GM23338 (cell line): ENCODE results near the gene CTDP1. TPM values are rescaled to one million over a fixed set of nuclear protein-coding genes. Genes with fewer than 3 reads are reported as not detected.
A peak's percentile ranks its signal among the peaks of the same experiment; 100 is the strongest.

Experiments
- ATAC-seq: fragments of 200-7000 bp; cut with Tn5 transposase; 3 replicates; pipeline ENCODE4 v1.9.1; 2020
- DNase-seq: peaks from one replicate; pipeline ENCODE4 v3.0.0-alpha.2; 2015; ENCODE audit warnings: low spot score
- H2AFZ ChIP-seq: fragments of 200-600 bp; sonication (generic); 2 replicates; pipeline ENCODE4 v1.8.0; 2016; ENCODE audit warnings: antibody characterized with exemption, mild to moderate bottlenecking, moderate library complexity
- H3F3A ChIP-seq: fragments of 200-600 bp; sonication (generic); replicated peaks from 2 replicates; pipeline ENCODE4 v1.8.0; 2017; ENCODE audit warnings: antibody characterized with exemption, mixed run types, low read depth
- H3K27ac ChIP-seq: fragments of 200-600 bp; sonication (generic); 2 replicates; pipeline ENCODE4 v1.6.1; 2016; ENCODE audit warnings: low read depth
- H3K27me3 ChIP-seq: fragments of 200-600 bp; sonication (generic); 2 replicates; pipeline ENCODE4 v1.8.0; 2016; ENCODE audit warnings: mild to moderate bottlenecking, mixed run types, moderate library complexity; ENCODE audit not compliant: insufficient read depth
- H3K36me3 ChIP-seq: fragments of 200-600 bp; sonication (generic); 2 replicates; pipeline ENCODE4 v1.8.0; 2016; ENCODE audit warnings: mild to moderate bottlenecking; ENCODE audit not compliant: insufficient read depth
- H3K4me1 ChIP-seq: fragments of 200-600 bp; sonication (generic); 2 replicates; pipeline ENCODE4 v1.8.0; 2016; ENCODE audit warnings: mild to moderate bottlenecking, moderate library complexity; ENCODE audit not compliant: insufficient read depth
- H3K4me2 ChIP-seq: fragments of 200-600 bp; sonication (generic); 2 replicates; pipeline ENCODE4 v1.7.1; 2017; ENCODE audit warnings: mixed run types
- H3K4me3 ChIP-seq: fragments of 200-600 bp; sonication (generic); 2 replicates; pipeline ENCODE4 v1.6.1; 2016; ENCODE audit warnings: mixed run types
- H3K79me2 ChIP-seq: fragments of 200-600 bp; sonication (generic); replicated peaks from 2 replicates; pipeline ENCODE4 v1.8.0; 2017; ENCODE audit warnings: mild to moderate bottlenecking; ENCODE audit not compliant: insufficient read depth
- H3K9me2 ChIP-seq: fragments of 200-600 bp; sonication (generic); 2 replicates; pipeline ENCODE4 v1.8.0; 2017; ENCODE audit not compliant: insufficient read depth
- H4K20me1 ChIP-seq: fragments of 200-600 bp; sonication (generic); replicated peaks from 2 replicates; pipeline ENCODE4 v1.8.0; 2017; ENCODE audit warnings: mild to moderate bottlenecking; ENCODE audit not compliant: insufficient read depth
- H3K27ac Mint-ChIP-seq: 2 replicates; pipeline ENCODE4 v1.8.0; 2020; ENCODE audit warnings: inconsistent platforms, mild to moderate bottlenecking, moderate library complexity, mixed read lengths
- H3K27me3 Mint-ChIP-seq: 3 replicates; pipeline ENCODE4 v1.8.0; 2022; ENCODE audit warnings: low read depth, mild to moderate bottlenecking, moderate library complexity, mixed read lengths, inconsistent platforms; ENCODE audit not compliant: insufficient read depth, poor library complexity
- H3K36me3 Mint-ChIP-seq: 3 replicates; pipeline ENCODE4 v1.8.0; 2021; ENCODE audit warnings: low read depth, mild to moderate bottlenecking, inconsistent platforms, moderate library complexity, mixed read lengths
- H3K4me1 Mint-ChIP-seq: 3 replicates; pipeline ENCODE4 v1.8.0; 2020; ENCODE audit warnings: mild to moderate bottlenecking, inconsistent platforms, mixed read lengths
- H3K4me3 Mint-ChIP-seq: 3 replicates; pipeline ENCODE4 v1.8.0; 2021; ENCODE audit warnings: moderate library complexity, mild to moderate bottlenecking, inconsistent platforms, mixed read lengths
- H3K9me3 Mint-ChIP-seq: 3 replicates; pipeline ENCODE4 v1.8.0; 2020; ENCODE audit warnings: moderate library complexity, mild to moderate bottlenecking, inconsistent platforms, mixed read lengths
- CREB1 ChIP-seq: fragments of 250-450 bp; sonication (Bioruptor Pico); IDR thresholded peaks from 2 replicates; pipeline ENCODE4 v1.5.0; 2020; ENCODE audit warnings: low read depth, mild to moderate bottlenecking, moderate library complexity
- CTCF ChIP-seq, 2 experiments: fragments of 200-600 bp in 1 of 2; sonication (generic) in 1 of 2; conservative IDR thresholded peaks; 2 replicates each; pipeline versions ENCODE4 v1.5.1 to v1.6.1; 2016 to 2017; ENCODE audit warnings: antibody characterized with exemption in 2 of 2, low read depth in 2 of 2, mild to moderate bottlenecking in 2 of 2, moderate library complexity in 1 of 2
- EZH2 ChIP-seq: fragments of 200-600 bp; sonication (generic); IDR thresholded peaks from one replicate; pipeline ENCODE4 v1.8.0; 2017; ENCODE audit warnings: antibody characterized with exemption, mild to moderate bottlenecking, low read depth; ENCODE audit not compliant: unreplicated experiment
- EZH2phosphoT487 ChIP-seq: fragments of 200-600 bp; sonication (generic); IDR thresholded peaks from one replicate; pipeline ENCODE4 v1.8.1; 2018; ENCODE audit warnings: antibody characterized with exemption; ENCODE audit not compliant: unreplicated experiment
- NANOG ChIP-seq: IDR thresholded peaks from 2 replicates; pipeline ENCODE4 v1.6.1; 2016; ENCODE audit warnings: antibody characterized with exemption, borderline replicate concordance
- POLR2AphosphoS5 ChIP-seq: IDR thresholded peaks from 2 replicates; pipeline ENCODE4 v1.6.1; 2016; ENCODE audit warnings: antibody characterized with exemption, low read depth
- ZNF114 ChIP-seq: fragments of 250-450 bp; sonication (Bioruptor Pico); IDR thresholded peaks from 2 replicates; pipeline ENCODE4 v1.5.0; 2020; ENCODE audit warnings: mild to moderate bottlenecking, moderate library complexity
- ZNF331 ChIP-seq: fragments of 250-450 bp; sonication (Bioruptor Pico); IDR thresholded peaks from 2 replicates; pipeline ENCODE4 v1.5.0; 2020; ENCODE audit warnings: low read depth, mild to moderate bottlenecking, moderate library complexity
- polyA plus RNA-seq: library from polyadenylated mRNA; unstranded; fragments of >200 nt; fragmentation: Nextera tagmentation; extraction: Ambion mirVana; gene quantifications from 2 replicates; pipeline ENCODE4 v1.2.1, GENCODE V29; 2016
- total RNA-seq: library from RNA; depleted of rRNA; stranded (reverse); fragments of >200 nt; shearing (Covaris generic); gene quantifications from 2 replicates; pipeline ENCODE4 v1.2.3, GENCODE V29; 2014
- TF ChIP-seq, protein P1 (sequence below): IDR thresholded peaks from 2 replicates; pipeline ENCODE4 v1.6.1; 2016; ENCODE audit warnings: antibody characterized with exemption
- TF ChIP-seq, protein P2 (sequence below): IDR thresholded peaks from one replicate; pipeline ENCODE4 v1.6.1; 2018; ENCODE audit warnings: antibody characterized with exemption; ENCODE audit not compliant: unreplicated experiment

Gene CTDP1
- total and polyA plus RNA-seq, 2 experiments from 2014 or later: 9.4 to 51.6 TPM

DNA sequence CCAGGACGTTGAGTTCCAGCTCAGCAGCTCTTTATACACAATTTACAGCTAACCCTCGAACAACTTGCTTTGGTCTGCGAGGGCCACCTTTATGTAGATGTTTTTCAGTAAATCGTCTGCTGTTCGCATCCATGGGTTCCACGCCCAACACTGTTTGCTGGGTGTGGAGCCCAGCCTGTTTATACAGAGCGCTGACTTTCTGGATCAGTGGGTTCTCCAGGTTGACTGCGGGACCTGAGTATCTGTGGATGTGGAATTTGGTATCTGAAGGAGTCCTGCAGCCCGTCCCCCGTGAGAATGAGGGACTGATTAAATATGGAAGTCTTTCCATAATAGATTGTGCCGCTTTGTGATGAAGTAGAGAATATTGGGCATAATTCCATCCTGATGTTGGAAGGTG, 2.9 kb downstream of the CTDP1 start:
- H3K36me3 ChIP-seq: no peaks in the 10 kb centered on the region
- H3K4me1 Mint-ChIP-seq: peaks cover 27% of the 10 kb centered on the region
- no peak overlapping the region for H3K27ac ChIP-seq
- peak overlapping the region; percentile 17; the same call in 1 of the 2 replicates for H3K27ac Mint-ChIP-seq
- peaks cover 10% of the 10 kb centered on the region for H3K27me3 Mint-ChIP-seq
- no peak for ATAC-seq
- H4K20me1 ChIP-seq: peaks cover 30% of the 10 kb centered on the region
- no peaks in the 10 kb centered on the region for H3K27me3 ChIP-seq
- TF ChIP-seq, protein P1, sequence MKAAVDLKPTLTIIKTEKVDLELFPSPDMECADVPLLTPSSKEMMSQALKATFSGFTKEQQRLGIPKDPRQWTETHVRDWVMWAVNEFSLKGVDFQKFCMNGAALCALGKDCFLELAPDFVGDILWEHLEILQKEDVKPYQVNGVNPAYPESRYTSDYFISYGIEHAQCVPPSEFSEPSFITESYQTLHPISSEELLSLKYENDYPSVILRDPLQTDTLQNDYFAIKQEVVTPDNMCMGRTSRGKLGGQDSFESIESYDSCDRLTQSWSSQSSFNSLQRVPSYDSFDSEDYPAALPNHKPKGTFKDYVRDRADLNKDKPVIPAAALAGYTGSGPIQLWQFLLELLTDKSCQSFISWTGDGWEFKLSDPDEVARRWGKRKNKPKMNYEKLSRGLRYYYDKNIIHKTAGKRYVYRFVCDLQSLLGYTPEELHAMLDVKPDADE: no peak
- no peak for TF ChIP-seq CTCF (conservative IDR thresholded peaks at IDR 0.05; ENCODE audit: low read depth in 2 of 2)
- TF ChIP-seq EZH2phosphoT487: no peak
- no peak for TF ChIP-seq ZNF331 (CRISPR knock-in tag)
- no peak for TF ChIP-seq POLR2AphosphoS5
- TF ChIP-seq EZH2: no peak
- TF ChIP-seq ZNF114 (CRISPR knock-in tag): no peak
- TF ChIP-seq NANOG: no peak
- no peak for DNase-seq
- H3K4me3 ChIP-seq: no peak overlapping the region
- H3K4me3 Mint-ChIP-seq: peak overlapping the region; percentile 12; the same call in 1 of the 3 replicates
- H3K9me2 ChIP-seq: no peaks in the 10 kb centered on the region
- H3K4me1 ChIP-seq: peaks cover 8% of the 10 kb centered on the region
- no peak overlapping the region for H2AFZ ChIP-seq
- no peaks in the 10 kb centered on the region; the same call in 1 of the 2 replicates for H3F3A ChIP-seq
- peaks cover 72% of the 10 kb centered on the region for H3K79me2 ChIP-seq
- H3K9me3 Mint-ChIP-seq: no peaks in the 10 kb centered on the region
- H3K36me3 Mint-ChIP-seq: peaks cover 8% of the 10 kb centered on the region; the same call in 1 of the 3 replicates
- no peak overlapping the region for H3K4me2 ChIP-seq

DNA sequence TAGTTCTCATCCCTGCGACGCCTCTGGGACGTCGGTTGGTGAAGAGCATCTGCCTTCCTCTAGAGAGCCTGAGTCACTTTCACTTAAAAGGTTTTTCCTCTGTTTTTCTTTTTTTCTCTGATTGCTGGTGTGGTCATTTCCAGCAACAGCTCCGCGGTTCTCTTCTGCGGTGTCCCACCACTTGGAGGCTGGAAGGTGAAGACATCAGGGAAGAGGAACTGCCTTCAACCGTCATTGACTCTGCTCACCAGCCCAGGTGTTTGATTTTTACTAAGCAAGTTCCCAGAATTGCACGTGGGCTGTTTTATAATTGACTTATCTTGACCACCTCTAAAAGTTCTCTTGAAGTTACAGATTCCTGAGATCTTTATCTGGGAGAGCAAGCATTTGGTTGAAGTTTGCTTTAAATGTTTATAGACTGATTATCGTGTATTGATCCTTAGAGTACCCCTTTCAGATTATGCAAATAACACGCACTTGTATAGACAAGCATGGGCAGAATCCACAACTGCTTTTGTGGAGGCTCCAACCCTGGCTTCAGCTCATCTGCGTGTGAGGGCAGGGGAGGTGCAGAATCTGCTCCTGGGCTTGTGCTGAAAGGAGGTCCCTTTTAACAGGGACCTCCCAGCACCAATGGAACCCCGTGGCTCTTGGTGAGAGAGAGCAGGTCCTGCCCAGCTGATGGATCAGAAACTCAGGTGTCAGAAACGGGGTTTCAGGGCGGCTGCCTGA, 3.5 kb downstream of the CTDP1 start:
- peaks cover 74% of the 10 kb centered on the region for H3K79me2 ChIP-seq
- H3K27ac Mint-ChIP-seq: peak overlapping the region; percentile 17; the same call in 1 of the 2 replicates
- H3K4me3 ChIP-seq: no peak overlapping the region
- H3K27me3 Mint-ChIP-seq: peaks cover 10% of the 10 kb centered on the region
- H3K36me3 Mint-ChIP-seq: peaks cover 8% of the 10 kb centered on the region; the same call in 1 of the 3 replicates
- no peaks in the 10 kb centered on the region for H3K9me2 ChIP-seq
- no peak overlapping the region for H3K27ac ChIP-seq
- peaks cover 21% of the 10 kb centered on the region for H3K4me1 Mint-ChIP-seq
- H3F3A ChIP-seq: no peaks in the 10 kb centered on the region; the same call in 1 of the 2 replicates
- H3K27me3 ChIP-seq: no peaks in the 10 kb centered on the region
- no peaks in the 10 kb centered on the region for H3K36me3 ChIP-seq
- H3K4me2 ChIP-seq: no peak overlapping the region
- peaks cover 30% of the 10 kb centered on the region for H4K20me1 ChIP-seq
- H3K4me1 ChIP-seq: peaks cover 5% of the 10 kb centered on the region
- H3K4me3 Mint-ChIP-seq: peak overlapping the region; percentile 12; the same call in 1 of the 3 replicates
- no peaks in the 10 kb centered on the region for H3K9me3 Mint-ChIP-seq
- DNase-seq: no peak
- no peak overlapping the region for H2AFZ ChIP-seq
- ATAC-seq: no peak
- TF ChIP-seq, protein P2, sequence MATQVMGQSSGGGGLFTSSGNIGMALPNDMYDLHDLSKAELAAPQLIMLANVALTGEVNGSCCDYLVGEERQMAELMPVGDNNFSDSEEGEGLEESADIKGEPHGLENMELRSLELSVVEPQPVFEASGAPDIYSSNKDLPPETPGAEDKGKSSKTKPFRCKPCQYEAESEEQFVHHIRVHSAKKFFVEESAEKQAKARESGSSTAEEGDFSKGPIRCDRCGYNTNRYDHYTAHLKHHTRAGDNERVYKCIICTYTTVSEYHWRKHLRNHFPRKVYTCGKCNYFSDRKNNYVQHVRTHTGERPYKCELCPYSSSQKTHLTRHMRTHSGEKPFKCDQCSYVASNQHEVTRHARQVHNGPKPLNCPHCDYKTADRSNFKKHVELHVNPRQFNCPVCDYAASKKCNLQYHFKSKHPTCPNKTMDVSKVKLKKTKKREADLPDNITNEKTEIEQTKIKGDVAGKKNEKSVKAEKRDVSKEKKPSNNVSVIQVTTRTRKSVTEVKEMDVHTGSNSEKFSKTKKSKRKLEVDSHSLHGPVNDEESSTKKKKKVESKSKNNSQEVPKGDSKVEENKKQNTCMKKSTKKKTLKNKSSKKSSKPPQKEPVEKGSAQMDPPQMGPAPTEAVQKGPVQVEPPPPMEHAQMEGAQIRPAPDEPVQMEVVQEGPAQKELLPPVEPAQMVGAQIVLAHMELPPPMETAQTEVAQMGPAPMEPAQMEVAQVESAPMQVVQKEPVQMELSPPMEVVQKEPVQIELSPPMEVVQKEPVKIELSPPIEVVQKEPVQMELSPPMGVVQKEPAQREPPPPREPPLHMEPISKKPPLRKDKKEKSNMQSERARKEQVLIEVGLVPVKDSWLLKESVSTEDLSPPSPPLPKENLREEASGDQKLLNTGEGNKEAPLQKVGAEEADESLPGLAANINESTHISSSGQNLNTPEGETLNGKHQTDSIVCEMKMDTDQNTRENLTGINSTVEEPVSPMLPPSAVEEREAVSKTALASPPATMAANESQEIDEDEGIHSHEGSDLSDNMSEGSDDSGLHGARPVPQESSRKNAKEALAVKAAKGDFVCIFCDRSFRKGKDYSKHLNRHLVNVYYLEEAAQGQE: no peak
- no peak for TF ChIP-seq EZH2
- TF ChIP-seq ZNF114 (CRISPR knock-in tag): no peak
- TF ChIP-seq NANOG: no peak
- no peak for TF ChIP-seq CREB1 (CRISPR knock-in tag)
